Measurements from ENCODE around the gene KCNQ2.

Gene KCNQ2

DNA sequence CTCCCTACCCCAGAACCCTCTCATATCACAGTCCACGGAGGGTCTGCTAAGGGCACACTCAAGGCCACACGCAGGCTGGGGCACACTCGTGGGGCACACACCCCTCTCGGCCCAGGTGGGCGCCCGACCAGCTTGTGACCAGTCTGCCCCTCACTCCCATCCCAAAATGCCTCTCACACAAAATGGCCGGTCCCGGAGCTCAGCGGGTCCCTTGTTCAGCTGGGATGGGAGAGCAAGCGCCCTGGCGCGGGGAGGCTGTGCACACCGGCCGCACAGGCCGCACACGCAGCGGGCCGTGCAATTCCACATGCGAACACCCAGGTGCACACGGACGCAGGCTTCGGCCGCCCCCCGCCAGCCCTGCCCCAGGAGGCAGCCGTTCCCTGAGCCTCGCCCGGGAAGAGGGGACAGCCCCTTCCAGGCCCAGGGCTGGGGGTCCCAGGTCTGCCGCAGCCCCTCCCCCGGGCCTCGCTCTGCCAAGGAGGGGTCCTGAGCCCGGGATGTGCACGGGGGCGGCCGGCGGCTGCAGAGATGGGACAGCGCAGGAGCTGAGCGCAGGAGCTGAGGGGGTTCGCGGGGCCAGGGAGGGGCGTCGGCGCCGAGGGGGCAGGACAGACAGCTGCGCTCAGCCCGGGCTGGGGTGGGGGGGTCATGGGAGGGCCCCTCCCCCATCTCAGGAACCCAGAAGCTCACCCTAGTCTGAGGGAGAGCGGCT is 1.3 kb downstream of the KCNQ2 start:
- no peak for DNase-seq

- no peak for DNase-seq
Measured at GRCh38 chr20:63470410-63470809, 2.0 kb downstream of the KCNQ2 start.

DNA sequence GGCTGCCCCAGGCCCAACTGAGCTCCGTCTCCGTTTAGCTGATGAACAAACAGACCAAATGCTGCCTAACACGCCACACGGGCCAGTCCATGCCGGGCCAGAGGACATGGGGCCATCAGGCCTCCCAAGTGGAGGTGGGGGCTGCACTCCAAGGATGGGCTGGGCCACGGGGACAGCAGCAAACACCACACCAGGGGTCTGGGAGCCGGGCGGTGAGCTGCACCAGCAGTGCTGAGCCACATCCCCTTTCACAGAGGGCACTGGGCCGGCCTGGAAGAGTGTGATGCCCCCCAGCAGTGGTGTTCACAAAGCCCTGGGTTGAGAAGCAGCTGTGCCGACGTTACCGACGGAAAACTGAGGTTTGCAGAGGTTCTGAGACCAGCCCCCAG is 2.7 kb downstream of the KCNQ2 start:
- DNase-seq, result no peak

DNA sequence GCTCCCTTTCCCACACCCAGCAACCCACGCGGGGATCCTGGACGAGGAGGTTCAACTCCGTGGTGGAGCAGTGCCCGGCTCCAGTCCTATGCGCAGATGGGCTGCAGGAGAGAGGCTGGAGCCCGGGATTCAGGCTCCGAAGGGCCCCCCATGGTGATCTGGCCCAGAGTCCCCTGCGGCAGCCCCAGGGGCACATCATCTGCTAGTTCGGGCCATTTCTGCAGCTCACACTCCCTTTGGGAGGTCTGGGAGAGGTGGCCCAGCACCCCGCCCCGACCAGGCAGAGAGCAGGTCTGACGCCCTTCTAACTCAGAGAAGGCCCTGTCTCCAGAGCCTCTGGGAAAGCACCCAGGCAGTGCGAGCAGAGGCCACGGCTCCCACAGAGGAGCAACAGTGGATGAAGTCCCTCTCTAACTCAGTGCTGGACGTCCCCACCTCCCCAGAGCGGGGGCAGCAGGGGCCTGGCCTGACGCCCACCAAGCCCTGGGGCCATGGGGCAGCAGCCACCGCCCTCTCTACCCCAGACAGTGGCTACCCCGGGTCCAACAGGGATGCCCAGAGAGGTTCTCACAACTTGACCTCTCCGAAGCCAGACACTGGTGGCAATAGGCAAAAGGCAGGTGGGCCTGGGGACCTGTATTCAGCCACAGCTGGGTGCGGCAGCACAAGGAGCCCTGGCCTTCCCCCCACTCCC is 3.3 kb downstream of the KCNQ2 start:
- DNase-seq, result no peak

- no peak for DNase-seq
Measured at GRCh38 chr20:63468421-63468820, 4.0 kb downstream of the KCNQ2 start.

- no peak for DNase-seq
Measured at GRCh38 chr20:63467294-63468083, 5.0 kb downstream of the KCNQ2 start.

GRCh38 chr20:63466861-63467260 is 5.6 kb downstream of the KCNQ2 start:
- DNase-seq, result no peak

- DNase-seq, result no peak
Measured at GRCh38 chr20:63466250-63466825, 6.1 kb downstream of the KCNQ2 start.

DNA sequence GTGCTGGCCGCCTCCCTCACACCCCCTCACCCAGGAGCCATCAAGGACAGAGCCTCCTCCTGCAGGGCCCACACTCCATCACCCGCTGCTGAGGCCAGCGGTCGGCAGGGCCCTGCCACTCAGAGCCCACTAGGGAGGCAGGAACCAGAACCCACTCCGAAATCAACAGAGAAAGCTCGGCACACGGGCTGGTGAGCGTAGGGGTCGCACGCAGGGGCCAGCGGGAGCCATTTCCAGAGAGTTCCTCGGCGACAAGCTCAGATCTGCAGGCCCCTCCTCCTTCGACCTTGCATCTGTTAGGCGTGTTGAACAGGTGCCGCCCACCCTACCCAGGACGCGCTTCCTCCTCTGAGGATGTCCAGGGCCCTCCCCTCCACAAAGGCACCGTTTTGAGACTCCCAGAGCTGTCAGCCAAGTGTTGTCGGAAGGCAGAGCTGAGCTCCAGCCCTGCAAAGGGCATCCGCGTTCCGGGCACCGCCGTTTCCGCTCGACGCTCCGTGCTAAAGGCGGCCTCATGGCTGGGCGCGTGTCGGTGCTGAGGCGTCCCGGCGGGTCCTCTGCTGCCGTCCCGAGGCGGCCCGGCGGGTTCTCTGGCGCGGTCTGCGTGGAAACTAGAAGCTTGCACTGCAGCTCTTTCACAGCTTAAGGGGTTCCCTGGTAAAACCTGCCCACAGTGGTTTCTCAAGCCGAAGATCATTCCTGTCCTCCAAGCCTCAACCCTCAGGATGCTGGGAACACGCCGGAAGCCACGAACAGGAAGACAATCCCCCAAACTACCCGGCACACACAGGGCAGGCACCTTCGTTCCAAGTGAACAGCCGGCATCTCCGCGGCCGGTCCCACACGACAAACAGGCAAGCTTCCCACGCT is 6.8 kb downstream of the KCNQ2 start:
- no peak for DNase-seq

- no peak for DNase-seq
Measured at GRCh38 chr20:63464289-63464635, 8.2 kb downstream of the KCNQ2 start.

- DNase-seq, result no peak
Measured at GRCh38 chr20:63463400-63464288, 8.8 kb downstream of the KCNQ2 start.

- no peak for DNase-seq
Measured at GRCh38 chr20:63462244-63462643, 10.2 kb downstream of the KCNQ2 start.

- DNase-seq, result no peak
Measured at GRCh38 chr20:63461104-63461763, 11.2 kb downstream of the KCNQ2 start.

DNA sequence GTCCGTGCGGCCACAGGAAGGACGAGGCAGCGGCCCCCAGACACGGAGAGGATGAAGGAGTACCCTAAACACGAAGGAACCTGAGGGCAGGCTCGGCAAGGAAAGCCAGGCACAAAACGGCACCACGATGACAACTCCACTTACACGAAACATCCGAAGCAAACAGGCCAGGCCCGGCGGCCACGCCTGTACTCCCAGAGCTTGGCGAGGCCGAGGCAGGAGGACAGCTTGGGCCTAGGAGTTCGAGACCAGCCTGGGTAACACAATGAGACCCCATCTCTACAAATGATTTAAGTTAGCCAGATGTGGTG is 13.4 kb downstream of the KCNQ2 start:
- DNase-seq, result no peak

DNA sequence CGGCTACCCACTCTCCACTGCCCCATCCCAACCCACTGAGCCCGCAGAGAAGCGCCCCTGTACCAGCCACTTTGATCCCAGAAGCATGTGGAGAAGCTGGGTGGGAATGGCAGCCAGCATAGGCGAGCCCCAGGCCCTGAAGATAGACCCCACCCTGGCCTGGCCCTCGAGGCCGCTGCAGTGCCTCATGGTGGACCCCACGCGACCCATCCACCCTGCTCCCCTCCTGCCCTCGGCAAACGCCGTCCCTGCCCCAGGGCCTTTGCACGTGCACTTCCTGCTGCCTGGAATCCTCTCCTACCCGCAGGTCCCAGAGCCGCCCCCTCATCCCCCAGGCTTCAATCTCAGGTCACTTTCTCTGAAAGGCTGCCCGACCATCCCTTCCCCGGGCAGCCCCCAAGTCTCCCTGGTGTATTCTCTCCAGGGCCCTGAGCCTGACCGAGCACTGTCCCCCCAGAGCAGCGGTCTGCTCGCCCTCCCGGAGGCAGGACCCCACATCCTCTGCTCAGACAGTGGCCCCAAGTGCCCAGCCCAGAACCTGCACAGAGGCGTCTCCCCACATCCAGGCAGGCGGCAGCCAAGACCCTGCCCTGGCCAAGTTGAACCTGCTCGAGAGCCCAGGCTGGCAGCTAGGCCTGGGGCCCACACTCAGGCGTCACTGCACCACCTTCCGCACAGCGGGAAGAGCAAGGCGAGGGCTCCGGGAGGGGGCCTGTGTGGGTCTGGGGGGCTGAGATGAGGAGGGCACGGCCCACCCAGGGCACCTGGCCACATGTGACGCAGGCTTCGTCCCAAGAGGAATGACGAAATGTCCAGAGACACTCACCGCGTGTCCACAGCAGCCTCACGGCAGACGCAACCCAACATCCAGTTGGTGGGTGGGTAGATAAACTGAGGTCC is 14.0 kb downstream of the KCNQ2 start:
- DNase-seq, result no peak

GRCh38 chr20:63457737-63458136 is 14.7 kb downstream of the KCNQ2 start:
- no peak for DNase-seq

GRCh38 chr20:63456429-63457284 is 15.8 kb downstream of the KCNQ2 start:
- no peak for DNase-seq

DNA sequence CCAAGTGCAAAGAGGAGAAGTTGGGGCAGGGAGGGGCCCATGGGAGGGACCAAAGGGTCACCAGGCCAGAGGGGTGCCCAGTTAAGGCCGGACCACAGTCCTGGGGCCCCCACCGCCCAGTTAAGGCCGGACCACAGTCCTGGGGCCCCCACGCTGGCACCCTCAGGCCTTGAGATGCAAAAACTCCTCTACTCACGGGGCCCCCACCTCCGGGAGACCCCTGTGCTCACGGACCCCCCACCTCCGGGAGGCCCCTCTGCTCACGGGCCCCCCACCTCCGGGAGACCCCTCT is 16.9 kb downstream of the KCNQ2 start:
- DNase-seq, result no peak

Data from fibroblast of skin of scalp (primary cell).